GM19468 (cell line): ENCODE results near the gene SUGP1.
"Not testable (repeated sequence)": the region's sequence is repeated elsewhere in the genome, so short reads cannot be mapped to it uniquely, and the experiment has no call there.

Experiments used
- ATAC-seq: cut with Tn5 transposase; IDR thresholded peaks from one replicate; pipeline ENCODE4 v1.9.1; 2021; ENCODE audit warnings: mild to moderate bottlenecking, moderate library complexity, moderate number of reproducible peaks; ENCODE audit not compliant: unreplicated experiment; ENCODE audit errors: extremely low read depth

SUGP1 gene

DNA sequence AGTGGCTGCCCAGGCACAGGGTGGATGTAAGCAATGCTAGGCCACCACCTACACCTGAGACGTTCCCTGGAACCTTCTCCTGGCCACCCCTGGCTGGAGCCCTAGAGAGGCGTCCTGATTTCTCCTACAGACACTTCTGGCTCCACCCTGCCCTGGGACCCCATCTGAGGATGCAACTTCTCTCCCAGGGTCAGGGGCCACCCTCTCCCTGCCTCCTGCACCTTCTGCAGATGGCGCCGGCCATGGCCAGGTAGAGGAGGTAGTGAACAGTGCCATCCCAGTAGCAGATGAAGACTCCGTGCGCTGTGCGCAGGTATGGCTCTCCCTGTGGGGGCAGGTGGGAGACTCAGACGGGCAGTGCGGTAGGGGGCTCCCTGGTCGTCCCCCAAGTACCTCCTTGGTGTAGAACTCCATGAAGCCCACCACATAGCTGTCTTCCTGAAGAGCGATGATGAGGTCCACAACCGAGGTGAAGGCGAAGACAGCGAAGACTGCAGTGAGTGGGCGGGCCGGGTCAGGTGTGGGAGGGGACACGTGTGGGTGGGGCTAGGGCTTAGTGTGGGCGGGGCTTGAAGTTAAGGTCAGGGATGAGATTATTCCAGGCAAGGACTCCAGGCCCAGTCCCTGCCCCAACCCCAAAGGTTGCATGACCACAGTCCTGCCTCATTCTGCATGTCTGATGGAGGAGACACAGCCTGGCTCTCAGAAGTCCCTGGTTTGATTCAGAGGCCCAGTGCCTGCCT is 50.2 kb downstream of the SUGP1 start:
- no peak for ATAC-seq

DNA sequence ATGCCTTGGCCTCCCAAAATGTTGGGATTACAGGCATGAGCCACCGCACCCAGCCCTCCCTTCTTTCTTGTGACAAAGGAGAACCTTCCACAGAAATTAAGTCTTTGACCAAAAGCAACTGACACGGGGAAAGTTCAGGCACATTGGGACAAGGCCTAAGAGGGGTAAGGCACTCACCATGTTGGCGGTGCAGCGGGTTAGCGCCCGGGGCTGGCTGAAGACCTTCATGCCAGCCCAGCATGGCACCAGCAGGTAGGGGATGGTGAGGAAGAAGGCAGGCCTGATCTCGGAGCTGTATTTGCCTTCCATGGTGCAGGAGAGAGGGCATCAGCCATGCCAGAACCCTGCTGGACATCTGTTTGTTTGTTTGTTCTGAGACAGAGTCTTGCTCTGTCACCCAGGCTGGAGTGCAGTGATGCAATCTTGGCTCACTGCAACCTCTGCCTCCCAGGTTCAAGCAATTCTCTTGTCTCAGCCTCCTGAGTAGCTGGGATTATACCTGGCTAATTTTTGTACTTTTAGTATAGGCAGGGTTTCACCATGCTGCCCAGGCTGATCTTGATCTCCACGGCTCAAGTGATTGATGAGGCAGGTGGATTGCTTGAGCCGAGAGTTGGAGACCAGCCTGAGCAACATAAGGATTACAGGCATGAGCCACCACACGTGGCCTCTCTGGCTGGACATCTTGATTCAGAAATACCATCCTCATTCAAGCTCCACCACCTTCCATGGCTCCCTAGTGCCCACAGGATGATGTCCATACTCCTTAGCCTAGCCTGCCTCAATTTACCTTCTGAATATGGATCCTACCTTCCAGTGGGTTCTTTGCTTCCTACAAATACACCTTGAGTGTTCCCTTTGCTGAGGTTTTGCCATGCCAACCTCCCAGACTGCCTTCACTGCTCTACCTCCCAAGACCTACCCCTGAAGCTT is 51.6 kb downstream of the SUGP1 start:
- no peak for ATAC-seq

GRCh38 chr19:19267305-19267704 is 53.0 kb downstream of the SUGP1 start:
- ATAC-seq, result no peak

GRCh38 chr19:19263886-19264487 is 56.3 kb downstream of the SUGP1 start:
- no peak for ATAC-seq

DNA sequence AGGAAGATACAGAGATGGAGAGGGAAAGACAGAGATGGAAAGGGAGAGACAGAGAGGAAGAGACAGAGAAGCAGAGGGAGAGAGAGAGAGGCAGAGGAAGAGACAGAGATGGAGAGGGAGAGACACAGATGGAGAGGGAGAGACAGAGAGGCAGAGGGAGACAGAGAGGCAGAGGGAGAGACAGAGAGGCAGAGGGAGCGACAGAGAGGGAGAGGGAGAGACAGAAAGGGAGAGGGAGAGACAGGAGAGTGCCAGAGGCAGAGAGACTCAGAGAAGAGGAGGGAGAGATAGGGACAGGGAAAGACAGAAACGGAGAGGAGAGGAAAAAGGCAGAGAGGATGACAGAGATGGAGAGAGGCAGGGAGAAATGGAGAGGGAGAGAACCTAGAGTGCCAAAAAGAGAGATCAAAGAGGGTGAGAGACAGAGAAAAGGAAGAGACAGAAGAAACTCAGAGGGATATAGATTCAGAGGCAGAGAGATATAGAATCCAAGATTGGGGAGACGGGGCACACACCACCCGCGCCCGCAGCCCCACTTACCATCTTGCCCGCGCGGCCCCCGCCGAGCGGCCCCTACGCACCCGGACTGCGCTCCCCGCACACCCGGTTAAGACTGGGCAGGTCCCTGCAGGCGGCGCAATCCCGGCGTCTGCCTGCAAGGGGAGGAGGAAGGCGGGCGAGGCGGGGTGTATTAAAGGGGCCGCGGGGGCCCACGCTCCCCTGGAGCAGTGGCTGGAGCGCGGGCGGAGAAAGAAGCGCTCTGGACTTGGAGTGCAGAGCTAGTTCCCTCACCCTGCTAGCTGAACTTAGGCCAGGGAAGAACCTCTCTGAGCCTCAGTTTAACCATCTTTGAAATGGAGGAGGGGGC is 57.9 kb downstream of the SUGP1 start:
- no peak for ATAC-seq

GRCh38 chr19:19261350-19262189 is 58.7 kb downstream of the SUGP1 start:
- ATAC-seq, result no peak

DNA sequence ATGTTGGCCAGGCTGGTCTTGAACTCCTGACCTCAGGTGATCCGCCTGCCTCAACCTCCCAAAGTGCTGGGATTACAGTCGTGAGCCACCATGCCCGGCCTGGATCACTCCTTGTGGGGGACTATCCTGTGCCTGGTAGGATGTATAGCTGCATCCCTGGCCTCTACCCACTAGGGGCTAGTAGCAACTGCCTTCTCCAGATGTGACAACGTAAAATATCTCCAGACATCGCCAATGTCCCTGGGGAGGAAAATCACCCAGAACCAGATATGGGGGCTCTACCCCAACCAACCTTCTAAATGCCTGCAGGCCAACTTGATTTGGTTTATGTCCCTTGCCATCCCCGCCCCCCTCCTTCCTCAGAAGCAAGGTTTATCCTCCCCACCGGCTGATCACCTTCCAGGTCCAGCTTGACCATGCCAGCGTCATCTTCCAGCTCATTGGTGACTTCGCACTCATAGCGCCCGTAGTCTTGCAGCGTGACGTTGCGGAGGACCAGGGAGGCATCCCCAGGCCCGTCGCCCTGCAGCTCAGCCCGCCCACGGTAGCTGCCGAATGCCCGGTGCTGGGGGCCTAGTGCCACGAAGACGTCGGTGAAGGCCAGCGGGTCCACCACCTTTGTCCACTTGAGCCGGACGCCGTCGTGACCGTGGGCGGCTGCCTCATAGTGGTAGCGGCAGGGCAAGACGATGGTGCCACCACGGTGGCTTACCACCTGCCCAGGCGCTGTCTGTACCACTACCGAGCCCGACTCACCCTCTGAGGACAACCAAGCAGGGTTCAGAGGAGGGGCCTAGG is 59.7 kb downstream of the SUGP1 start:
- ATAC-seq, result no peak

- ATAC-seq, result no peak
Measured at GRCh38 chr19:19259741-19260140, 60.6 kb downstream of the SUGP1 start.

- ATAC-seq, result no peak
Measured at GRCh38 chr19:19258589-19259338, 61.5 kb downstream of the SUGP1 start.

- no peak for ATAC-seq
Measured at GRCh38 chr19:19257836-19258588, 62.3 kb downstream of the SUGP1 start.

- ATAC-seq, result no peak
Measured at GRCh38 chr19:19257137-19257536, 63.2 kb downstream of the SUGP1 start.

GRCh38 chr19:19256072-19256969 is 64.0 kb downstream of the SUGP1 start:
- ATAC-seq, result no peak

- not testable (repeated sequence) for ATAC-seq
Measured at GRCh38 chr19:19253409-19253808, 66.9 kb downstream of the SUGP1 start.

GRCh38 chr19:19250196-19250801 is 70.0 kb downstream of the SUGP1 start:
- no peak for ATAC-seq

- no peak for ATAC-seq
Measured at GRCh38 chr19:19240476-19240875, 79.8 kb downstream of the SUGP1 start.

DNA sequence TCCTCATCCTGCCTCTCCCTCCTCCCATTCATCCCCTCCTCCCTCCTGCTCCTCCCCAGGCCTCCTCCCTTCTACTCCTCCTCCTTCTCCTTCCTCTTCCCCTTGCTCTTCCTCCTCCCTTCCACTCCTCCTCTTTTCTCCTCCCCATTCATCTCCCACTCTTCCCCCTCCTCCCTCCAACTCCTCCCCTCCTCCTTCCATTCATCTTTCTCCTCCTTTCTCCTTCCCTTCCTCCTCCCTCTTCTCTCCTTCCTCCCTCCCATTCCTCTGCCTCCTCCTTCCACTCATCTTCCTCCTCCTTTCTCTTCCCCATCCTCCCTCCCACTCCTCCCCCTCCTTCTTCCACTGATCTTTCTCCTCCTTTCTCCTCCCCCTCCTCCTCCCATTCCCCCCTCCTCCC is 80.6 kb downstream of the SUGP1 start:
- no peak for ATAC-seq
